HG03064 (cell line): Measurements from ENCODE around the gene SRPK3.

Experiments
- ATAC-seq: cut with Tn5 transposase; IDR thresholded peaks from one replicate; pipeline ENCODE4 v1.9.1; 2021; ENCODE audit warnings: low read depth; ENCODE audit not compliant: unreplicated experiment

The SRPK3 gene

DNA sequence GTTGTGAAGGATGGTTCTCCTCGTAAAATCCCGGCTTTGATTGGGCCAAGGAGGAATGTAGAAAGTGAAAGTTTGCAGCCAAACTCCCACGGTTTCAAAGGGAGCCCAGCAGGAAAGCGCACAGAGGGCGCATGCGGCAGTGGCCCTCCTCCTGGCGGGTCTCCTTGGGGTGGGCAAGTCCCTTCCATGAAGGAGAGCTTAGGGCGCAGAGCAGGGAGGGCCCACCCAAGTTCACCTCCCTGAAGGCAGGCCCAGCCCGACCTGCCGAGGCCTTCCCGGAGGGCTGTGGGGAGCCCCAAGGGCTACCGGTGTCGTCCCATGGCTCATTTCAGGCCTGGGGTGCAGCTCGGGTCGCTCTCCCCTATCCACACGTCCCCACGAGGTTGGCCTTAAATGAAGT is 47.5 kb downstream of the SRPK3 start:
- no peak for ATAC-seq

GRCh38 chrX:153828723-153829548 is 48.1 kb downstream of the SRPK3 start:
- ATAC-seq: no peak

- no peak for ATAC-seq
Measured at GRCh38 chrX:153829549-153829798, 48.6 kb downstream of the SRPK3 start.

GRCh38 chrX:153829799-153830639 is 49.2 kb downstream of the SRPK3 start, which contains the start of gene PDZD4:
Gene PDZD4 (minus strand): TSS chrX:153830544. CDS start chrX:153830298, 246 bp downstream.
- ATAC-seq: no peak

DNA sequence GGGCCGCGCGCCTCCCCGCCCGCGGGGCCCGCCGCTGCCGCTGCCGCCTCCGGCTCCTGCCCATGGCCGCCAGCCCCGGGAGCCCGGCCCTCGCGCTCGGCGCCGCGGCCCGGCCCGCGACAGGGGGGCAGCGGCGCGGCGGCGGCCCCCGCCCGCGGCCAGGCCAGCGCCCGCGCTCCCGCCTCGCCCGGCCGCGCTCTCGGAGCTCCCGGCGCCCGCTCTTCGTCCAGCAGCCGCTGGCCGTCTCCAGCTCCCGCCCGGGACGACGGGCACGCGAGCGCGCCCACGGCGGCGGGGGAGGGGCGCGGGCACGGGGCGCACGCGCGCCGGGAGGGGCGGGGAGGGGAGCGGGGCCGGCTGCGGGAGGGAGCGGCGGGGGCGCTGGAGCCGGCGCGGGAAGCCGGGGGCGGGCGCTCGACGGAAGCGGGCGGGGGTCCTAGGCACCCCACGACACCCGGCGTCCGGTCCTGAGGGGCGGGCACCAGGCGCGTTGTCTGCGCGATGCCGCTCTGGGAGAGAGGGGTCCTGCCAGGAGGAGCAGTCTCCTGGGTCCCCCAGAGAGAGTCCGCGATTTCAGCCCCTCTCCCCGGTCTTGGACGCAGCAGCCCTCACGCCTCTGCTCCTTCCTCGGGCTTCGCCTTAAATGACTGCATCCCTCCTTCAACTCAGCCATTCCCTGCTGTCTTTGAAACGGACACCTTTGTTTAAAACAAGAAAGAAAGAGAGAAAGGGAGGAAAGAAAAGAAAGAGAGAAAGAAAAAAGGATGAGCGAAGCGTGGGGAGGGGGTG is 50.0 kb downstream of the SRPK3 start:
- ATAC-seq: no peak

DNA sequence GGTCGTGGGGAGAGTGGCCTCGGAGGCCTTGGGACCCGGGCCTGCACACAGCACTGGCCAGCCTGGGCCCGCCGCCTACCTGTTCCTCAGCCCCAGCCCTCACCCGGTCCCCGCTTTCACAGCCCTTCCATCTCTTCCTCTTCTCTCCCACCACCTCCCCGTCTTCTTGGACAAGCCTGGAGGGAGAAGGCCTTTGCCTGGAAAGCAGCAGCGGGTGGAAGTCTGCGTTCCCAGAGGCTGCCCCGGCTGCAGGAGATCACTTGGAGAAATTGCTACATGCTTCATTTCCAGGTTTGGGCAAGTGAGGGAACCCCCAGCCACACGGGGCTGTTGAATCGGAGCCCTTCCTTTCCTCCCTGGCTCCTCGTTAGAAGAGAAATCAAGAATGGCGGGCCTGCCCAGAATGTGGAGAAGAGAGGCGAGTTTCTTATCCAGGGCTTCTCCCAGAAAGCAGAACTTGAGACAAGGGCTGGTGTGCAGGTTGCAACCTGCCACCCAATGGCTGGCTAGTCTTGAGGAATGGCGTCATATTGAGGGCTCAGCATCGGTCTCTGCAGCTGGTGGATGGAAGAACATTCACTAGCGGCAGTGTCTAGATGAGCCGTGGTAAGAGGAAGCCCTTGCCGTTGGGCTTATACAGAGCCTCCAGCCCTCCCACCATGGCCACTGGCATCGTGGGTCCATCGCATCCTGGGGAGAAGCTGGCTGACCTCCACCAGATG is 50.7 kb downstream of the SRPK3 start:
- ATAC-seq: no peak

- ATAC-seq: no peak
Measured at GRCh38 chrX:153832728-153833127, 51.9 kb downstream of the SRPK3 start.
